C4-2B (cell line): ENCODE results near the gene SVOPL.

ENCODE experiments used
- ZFX ChIP-seq: fragments of 450-650 bp; IDR thresholded peaks from 2 replicates; pipeline ENCODE4 v1.6.1; 2017
- TF ChIP-seq, protein P1 (sequence below): fragments of 450-650 bp; conservative IDR thresholded peaks from 2 replicates; pipeline ENCODE4 v1.5.1; 2017; ENCODE audit warnings: mild to moderate bottlenecking

DNA sequence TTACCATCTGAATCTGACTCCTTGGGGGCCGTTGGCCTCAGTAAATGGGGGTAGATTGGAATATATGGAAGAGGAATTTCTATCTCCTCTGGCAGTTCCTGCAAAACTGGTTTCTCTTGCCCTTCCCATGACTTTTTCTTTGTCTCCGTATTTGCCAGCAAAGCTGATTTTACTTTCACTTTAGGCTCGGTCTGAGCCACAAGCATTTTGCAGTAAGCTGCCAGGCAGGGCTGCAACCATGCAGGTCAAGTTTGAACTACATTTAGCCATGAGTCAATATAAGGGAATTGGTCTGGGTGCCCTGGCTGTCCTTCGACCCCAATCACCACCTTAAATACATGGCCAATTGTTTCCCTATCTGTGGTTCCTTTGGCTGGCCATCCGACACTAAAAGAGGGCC lies 136.8 kb downstream of the SVOPL start:
- TF ChIP-seq, protein P1, sequence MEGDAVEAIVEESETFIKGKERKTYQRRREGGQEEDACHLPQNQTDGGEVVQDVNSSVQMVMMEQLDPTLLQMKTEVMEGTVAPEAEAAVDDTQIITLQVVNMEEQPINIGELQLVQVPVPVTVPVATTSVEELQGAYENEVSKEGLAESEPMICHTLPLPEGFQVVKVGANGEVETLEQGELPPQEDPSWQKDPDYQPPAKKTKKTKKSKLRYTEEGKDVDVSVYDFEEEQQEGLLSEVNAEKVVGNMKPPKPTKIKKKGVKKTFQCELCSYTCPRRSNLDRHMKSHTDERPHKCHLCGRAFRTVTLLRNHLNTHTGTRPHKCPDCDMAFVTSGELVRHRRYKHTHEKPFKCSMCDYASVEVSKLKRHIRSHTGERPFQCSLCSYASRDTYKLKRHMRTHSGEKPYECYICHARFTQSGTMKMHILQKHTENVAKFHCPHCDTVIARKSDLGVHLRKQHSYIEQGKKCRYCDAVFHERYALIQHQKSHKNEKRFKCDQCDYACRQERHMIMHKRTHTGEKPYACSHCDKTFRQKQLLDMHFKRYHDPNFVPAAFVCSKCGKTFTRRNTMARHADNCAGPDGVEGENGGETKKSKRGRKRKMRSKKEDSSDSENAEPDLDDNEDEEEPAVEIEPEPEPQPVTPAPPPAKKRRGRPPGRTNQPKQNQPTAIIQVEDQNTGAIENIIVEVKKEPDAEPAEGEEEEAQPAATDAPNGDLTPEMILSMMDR = no peak
- no peak for TF ChIP-seq ZFX
